AG09319 (cell line): ENCODE data around the gene MDGA2.

Source experiments
- DNase-seq: peaks from one replicate; pipeline ENCODE4 v3.0.0-alpha.2; 2010; ENCODE audit warnings: low read depth; ENCODE audit errors: extremely low read depth
- TF ChIP-seq, protein P1 (sequence below): IDR thresholded peaks from 2 replicates; pipeline ENCODE4 v1.5.1; 2011; ENCODE audit warnings: low read depth, mild to moderate bottlenecking, inconsistent platforms, low read length, moderate library complexity

Gene MDGA2

DNA sequence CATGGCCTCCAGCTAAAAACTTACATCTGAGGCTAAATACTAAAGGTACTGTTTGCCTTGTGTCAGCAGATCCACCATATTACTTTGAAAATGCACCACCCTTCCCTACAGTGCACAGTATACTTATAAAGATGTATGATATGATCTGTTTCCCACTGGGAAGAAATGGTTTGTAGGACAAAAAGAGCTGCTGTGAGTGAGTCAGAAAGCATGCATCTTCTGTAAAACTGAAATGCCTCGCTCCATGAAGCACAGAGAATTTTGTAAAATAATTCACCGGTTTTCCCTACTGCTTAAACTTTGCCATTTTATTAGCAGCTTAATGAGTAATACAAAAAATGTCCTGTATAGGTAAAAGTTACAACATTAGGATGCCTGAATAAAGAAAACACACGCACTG lies 68.8 kb downstream of the MDGA2 start:
- TF ChIP-seq, protein P1, sequence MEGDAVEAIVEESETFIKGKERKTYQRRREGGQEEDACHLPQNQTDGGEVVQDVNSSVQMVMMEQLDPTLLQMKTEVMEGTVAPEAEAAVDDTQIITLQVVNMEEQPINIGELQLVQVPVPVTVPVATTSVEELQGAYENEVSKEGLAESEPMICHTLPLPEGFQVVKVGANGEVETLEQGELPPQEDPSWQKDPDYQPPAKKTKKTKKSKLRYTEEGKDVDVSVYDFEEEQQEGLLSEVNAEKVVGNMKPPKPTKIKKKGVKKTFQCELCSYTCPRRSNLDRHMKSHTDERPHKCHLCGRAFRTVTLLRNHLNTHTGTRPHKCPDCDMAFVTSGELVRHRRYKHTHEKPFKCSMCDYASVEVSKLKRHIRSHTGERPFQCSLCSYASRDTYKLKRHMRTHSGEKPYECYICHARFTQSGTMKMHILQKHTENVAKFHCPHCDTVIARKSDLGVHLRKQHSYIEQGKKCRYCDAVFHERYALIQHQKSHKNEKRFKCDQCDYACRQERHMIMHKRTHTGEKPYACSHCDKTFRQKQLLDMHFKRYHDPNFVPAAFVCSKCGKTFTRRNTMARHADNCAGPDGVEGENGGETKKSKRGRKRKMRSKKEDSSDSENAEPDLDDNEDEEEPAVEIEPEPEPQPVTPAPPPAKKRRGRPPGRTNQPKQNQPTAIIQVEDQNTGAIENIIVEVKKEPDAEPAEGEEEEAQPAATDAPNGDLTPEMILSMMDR = no peak
- no peak for DNase-seq

GRCh38 chr14:47596860-47597259 lies 78.5 kb downstream of the MDGA2 start:
- TF ChIP-seq, protein P1 = no peak
- DNase-seq = no peak

DNA sequence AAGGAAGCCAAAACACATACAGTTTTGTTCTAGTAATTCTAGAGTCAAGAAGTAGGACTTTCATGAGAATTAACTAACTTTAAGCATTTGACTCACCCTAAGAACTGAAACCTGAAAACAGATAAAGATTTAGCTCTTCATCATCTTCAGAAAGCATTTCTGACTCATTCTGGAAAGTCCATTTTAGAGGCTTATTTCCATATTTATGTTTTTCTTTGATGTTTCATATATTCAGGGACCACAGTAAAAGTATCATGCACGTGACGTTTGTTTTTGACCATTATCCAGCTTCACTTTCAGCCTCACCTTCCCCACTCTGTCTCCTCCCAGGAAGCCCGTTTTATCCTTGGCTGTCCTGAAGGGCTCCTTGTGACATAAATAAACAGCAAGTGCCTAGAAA lies 79.2 kb downstream of the MDGA2 start:
- no peak for DNase-seq
- TF ChIP-seq, protein P1 = no peak

DNA sequence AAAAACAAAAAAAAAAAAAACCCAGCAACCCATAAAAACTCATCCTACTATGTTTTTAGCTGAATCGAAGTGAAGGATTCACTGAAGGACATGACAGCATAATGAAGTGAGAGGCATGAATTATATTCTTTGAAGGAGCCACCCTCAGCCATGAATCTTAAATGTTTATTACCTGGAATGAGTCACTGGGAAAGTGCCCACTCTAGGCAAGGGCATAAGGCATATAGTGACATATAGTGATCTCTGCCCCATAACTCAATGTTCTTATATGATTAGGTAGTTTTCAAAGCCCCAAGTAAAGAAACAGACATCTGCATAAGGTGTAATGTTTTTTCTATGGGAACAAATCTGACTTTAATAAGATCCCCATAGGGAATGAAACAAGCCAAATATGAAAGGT lies 79.9 kb downstream of the MDGA2 start:
- DNase-seq = no peak
- TF ChIP-seq, protein P1 = no peak

DNA sequence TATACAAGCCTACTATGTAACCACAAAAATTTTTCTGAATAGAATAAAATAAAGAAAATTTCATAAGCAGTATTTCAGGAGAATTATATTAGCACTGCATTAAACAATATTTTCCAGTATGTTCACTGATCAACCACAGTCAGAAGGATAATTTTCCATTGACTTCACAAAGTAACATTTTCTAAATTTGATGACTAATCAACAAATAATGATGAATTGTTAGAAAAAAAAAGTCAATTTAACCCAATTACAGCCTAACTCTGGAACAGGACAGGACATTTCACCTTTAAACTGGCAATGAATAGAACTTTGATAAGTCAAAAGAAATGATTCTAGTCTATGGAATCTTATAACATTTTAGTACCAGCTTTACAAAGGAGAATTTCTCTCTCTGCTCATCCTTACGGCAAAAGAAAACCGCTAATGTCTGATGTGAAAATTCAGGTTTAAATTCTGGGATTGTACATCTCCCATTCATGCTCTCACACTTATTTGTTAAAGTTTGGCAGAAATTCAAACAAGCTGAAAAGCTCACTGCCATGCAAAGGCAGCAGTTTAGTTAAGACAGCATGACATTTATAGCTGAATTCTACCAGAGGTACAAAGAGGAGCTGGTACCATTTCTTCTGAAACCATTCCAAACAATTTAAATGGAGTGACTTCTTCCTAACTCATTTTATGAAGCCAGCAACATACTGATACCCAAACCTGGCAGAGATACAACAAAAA lies 84.5 kb downstream of the MDGA2 start:
- TF ChIP-seq, protein P1 = no peak
- no peak for DNase-seq

- no peak for DNase-seq
- TF ChIP-seq, protein P1 = no peak
Observed at GRCh38 chr14:47585447-47585846, 90.0 kb downstream of the MDGA2 start.

- TF ChIP-seq, protein P1 = no peak
- DNase-seq = no peak
Observed at GRCh38 chr14:47567273-47567672, 108.1 kb downstream of the MDGA2 start.
